HepG2 (cell line): Measurements from ENCODE around the gene MYCBPAP. TPM values are rescaled to one million over a fixed set of nuclear protein-coding genes. Genes with fewer than 3 reads are reported as not detected.

Experiments used
- ERF ChIP-seq: IDR thresholded peaks from 2 replicates; pipeline ENCODE4 v1.6.1; 2018; ENCODE audit warnings: missing biosample characterization, missing genetic modification reagents
- KDM1A ChIP-seq: IDR thresholded peaks from 2 replicates; pipeline ENCODE4 v1.6.1; 2016; ENCODE audit warnings: missing compliant biosample characterization
- KDM4B ChIP-seq: sonication (generic); formaldehyde crosslinking; IDR thresholded peaks from 2 replicates; pipeline ENCODE4 v1.4.0; 2020; ENCODE audit warnings: missing genetic modification reagents
- MAX ChIP-seq: IDR thresholded peaks from 2 replicates; pipeline ENCODE4 v1.6.1; 2012; ENCODE audit warnings: inconsistent platforms
- PHF8 ChIP-seq: sonication (generic); formaldehyde crosslinking; IDR thresholded peaks from 2 replicates; pipeline ENCODE4 v1.5.0; 2020; ENCODE audit warnings: missing genetic modification reagents
- PPARG ChIP-seq: conservative IDR thresholded peaks from 2 replicates; pipeline ENCODE4 v1.6.1; 2016; ENCODE audit warnings: missing biosample characterization, missing genetic modification reagents
- RFX3 ChIP-seq: IDR thresholded peaks from 2 replicates; pipeline ENCODE4 v1.6.1; 2016; ENCODE audit warnings: missing biosample characterization, missing genetic modification reagents
- THAP9 ChIP-seq: sonication (generic); formaldehyde crosslinking; IDR thresholded peaks from 2 replicates; pipeline ENCODE4; 2020; ENCODE audit warnings: missing genetic modification reagents, mild to moderate bottlenecking, borderline replicate concordance
- XRCC5 ChIP-seq: fragments of 200-400 bp; formaldehyde crosslinking; optimal IDR thresholded peaks from 2 replicates; pipeline ENCODE3; 2017; ENCODE audit warnings: mild to moderate bottlenecking, low read length
- ZC3H13 ChIP-seq: sonication (generic); formaldehyde crosslinking; IDR thresholded peaks from 2 replicates; pipeline ENCODE4 v1.8.1; 2023; ENCODE audit warnings: mild to moderate bottlenecking, missing genetic modification reagents, moderate library complexity
- ZNF230 ChIP-seq: sonication (generic); formaldehyde crosslinking; IDR thresholded peaks from 2 replicates; pipeline ENCODE4 v1.4.0; 2020; ENCODE audit warnings: mild to moderate bottlenecking, missing genetic modification reagents
- ZNF775 ChIP-seq: sonication (generic); formaldehyde crosslinking; IDR thresholded peaks from 2 replicates; pipeline ENCODE4 v1.4.0; 2020; ENCODE audit warnings: missing genetic modification reagents, mild to moderate bottlenecking, moderate library complexity, borderline replicate concordance
- ZNF788 ChIP-seq: sonication (generic); formaldehyde crosslinking; IDR thresholded peaks from 2 replicates; pipeline ENCODE4 v1.5.0; 2020; ENCODE audit warnings: mild to moderate bottlenecking, missing genetic modification reagents, borderline replicate concordance
- ZSCAN20 ChIP-seq: sonication (generic); formaldehyde crosslinking; IDR thresholded peaks from 2 replicates; pipeline ENCODE4 v1.4.0; 2020; ENCODE audit warnings: missing genetic modification reagents, mild to moderate bottlenecking, borderline replicate concordance
- polyA plus RNA-seq, 8 experiments: library from polyadenylated mRNA; depleted of rRNA in 3 of 8; stranded (reverse) in 7 of 8; unstranded in 1 of 8; fragments of >200 nt; fragmentation: Illumina TruSeq in 4 of 8; extraction: Trizol in 4 of 8; gene quantifications; 2 replicates each; pipeline versions ENCODE4 v1.2.1 to v1.2.3, GENCODE V29; 2011 to 2016; ENCODE audit warnings: low read depth in 4 of 8, missing spikeins in 1 of 8, mixed read lengths in 1 of 8; ENCODE audit not compliant: insufficient read depth in 1 of 8
- total RNA-seq, 5 experiments: library from RNA; depleted of rRNA; stranded (reverse); fragments of >200 nt; fragmentation: Illumina TruSeq; extraction: Trizol; gene quantifications; 2 replicates each; pipeline ENCODE4 v1.2.3, GENCODE V29; 2016; ENCODE audit warnings: low read depth in 1 of 5
- TF ChIP-seq, protein P1 (sequence below), 2 experiments: fragments of 450-650 bp in 1 of 2; sonication (generic) in 1 of 2; formaldehyde crosslinking in 1 of 2; IDR thresholded peaks; 2 replicates each; pipeline versions ENCODE4 v1.6.1 to v1.8.0; 2016 to 2022; ENCODE audit warnings: antibody characterized with exemption in 1 of 2, mild to moderate bottlenecking in 1 of 2, missing genetic modification reagents in 1 of 2
- TF ChIP-seq, protein P2 (sequence below): sonication (generic); formaldehyde crosslinking; IDR thresholded peaks from 2 replicates; pipeline ENCODE4 v1.9.0; 2021; ENCODE audit warnings: missing genetic modification reagents, mild to moderate bottlenecking, borderline replicate concordance

MYCBPAP gene
- total and polyA plus RNA-seq, 2 of the 13 experiments (the other 11 are each of a cell fraction or from before 2014, with no cell fraction given) = 0.22 to 0.24 TPM

GRCh38 chr17:50479522-50480141, 28.6 kb upstream of the MYCBPAP start (continued):
- TF ChIP-seq MAX = peak; percentile 91
- no peak for TF ChIP-seq ZSCAN20 (CRISPR knock-in tag)
- TF ChIP-seq PPARG (CRISPR knock-in tag) = no peak
- TF ChIP-seq ZNF775 = no peak
- no peak for TF ChIP-seq ZC3H13
- TF ChIP-seq ERF = no peak
- peak; percentile 55; the same call in 1 of the 2 replicates for TF ChIP-seq ZNF788 (CRISPR knock-in tag)
- no peak for TF ChIP-seq KDM1A
- no peak for TF ChIP-seq THAP9 (CRISPR knock-in tag)
- peak; percentile 83 for TF ChIP-seq XRCC5
- no peak for TF ChIP-seq ZNF230 (CRISPR knock-in tag)
- TF ChIP-seq PHF8 (CRISPR knock-in tag) = no peak
- TF ChIP-seq, protein P1, sequence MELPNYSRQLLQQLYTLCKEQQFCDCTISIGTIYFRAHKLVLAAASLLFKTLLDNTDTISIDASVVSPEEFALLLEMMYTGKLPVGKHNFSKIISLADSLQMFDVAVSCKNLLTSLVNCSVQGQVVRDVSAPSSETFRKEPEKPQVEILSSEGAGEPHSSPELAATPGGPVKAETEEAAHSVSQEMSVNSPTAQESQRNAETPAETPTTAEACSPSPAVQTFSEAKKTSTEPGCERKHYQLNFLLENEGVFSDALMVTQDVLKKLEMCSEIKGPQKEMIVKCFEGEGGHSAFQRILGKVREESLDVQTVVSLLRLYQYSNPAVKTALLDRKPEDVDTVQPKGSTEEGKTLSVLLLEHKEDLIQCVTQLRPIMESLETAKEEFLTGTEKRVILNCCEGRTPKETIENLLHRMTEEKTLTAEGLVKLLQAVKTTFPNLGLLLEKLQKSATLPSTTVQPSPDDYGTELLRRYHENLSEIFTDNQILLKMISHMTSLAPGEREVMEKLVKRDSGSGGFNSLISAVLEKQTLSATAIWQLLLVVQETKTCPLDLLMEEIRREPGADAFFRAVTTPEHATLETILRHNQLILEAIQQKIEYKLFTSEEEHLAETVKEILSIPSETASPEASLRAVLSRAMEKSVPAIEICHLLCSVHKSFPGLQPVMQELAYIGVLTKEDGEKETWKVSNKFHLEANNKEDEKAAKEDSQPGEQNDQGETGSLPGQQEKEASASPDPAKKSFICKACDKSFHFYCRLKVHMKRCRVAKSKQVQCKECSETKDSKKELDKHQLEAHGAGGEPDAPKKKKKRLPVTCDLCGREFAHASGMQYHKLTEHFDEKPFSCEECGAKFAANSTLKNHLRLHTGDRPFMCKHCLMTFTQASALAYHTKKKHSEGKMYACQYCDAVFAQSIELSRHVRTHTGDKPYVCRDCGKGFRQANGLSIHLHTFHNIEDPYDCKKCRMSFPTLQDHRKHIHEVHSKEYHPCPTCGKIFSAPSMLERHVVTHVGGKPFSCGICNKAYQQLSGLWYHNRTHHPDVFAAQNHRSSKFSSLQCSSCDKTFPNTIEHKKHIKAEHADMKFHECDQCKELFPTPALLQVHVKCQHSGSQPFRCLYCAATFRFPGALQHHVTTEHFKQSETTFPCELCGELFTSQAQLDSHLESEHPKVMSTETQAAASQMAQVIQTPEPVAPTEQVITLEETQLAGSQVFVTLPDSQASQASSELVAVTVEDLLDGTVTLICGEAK (IDR thresholded peaks at IDR 0.05) = no peak
- TF ChIP-seq, protein P1 (CRISPR knock-in tag; IDR thresholded peaks at IDR 0.05) = no peak
- TF ChIP-seq, protein P2, sequence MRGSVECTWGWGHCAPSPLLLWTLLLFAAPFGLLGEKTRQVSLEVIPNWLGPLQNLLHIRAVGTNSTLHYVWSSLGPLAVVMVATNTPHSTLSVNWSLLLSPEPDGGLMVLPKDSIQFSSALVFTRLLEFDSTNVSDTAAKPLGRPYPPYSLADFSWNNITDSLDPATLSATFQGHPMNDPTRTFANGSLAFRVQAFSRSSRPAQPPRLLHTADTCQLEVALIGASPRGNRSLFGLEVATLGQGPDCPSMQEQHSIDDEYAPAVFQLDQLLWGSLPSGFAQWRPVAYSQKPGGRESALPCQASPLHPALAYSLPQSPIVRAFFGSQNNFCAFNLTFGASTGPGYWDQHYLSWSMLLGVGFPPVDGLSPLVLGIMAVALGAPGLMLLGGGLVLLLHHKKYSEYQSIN (CRISPR knock-in tag) = no peak
- no peak for TF ChIP-seq RFX3 (CRISPR knock-in tag)
- TF ChIP-seq KDM4B (CRISPR knock-in tag) = no peak
